ENCODE data around the gene DGKG.

- TF ChIP-seq CTCF (IDR thresholded peaks at IDR 0.05): no peak
- TF ChIP-seq POLR2A (IDR thresholded peaks at IDR 0.05): no peak
Observed at GRCh38 chr3:186400026-186400425, 38.0 kb upstream of the DGKG start.

Data from Peyer's patch (tissue), 4 donors.